NCI-H2171 treated with DMSO at 0.1 percent for 48 hours (cell line): ENCODE results near the gene OSBPL5.

Experiments used
- DNase-seq: peaks from one replicate; lab custom pipeline; 2025; lab: John Stamatoyannopoulos, UW

The OSBPL5 gene

DNA sequence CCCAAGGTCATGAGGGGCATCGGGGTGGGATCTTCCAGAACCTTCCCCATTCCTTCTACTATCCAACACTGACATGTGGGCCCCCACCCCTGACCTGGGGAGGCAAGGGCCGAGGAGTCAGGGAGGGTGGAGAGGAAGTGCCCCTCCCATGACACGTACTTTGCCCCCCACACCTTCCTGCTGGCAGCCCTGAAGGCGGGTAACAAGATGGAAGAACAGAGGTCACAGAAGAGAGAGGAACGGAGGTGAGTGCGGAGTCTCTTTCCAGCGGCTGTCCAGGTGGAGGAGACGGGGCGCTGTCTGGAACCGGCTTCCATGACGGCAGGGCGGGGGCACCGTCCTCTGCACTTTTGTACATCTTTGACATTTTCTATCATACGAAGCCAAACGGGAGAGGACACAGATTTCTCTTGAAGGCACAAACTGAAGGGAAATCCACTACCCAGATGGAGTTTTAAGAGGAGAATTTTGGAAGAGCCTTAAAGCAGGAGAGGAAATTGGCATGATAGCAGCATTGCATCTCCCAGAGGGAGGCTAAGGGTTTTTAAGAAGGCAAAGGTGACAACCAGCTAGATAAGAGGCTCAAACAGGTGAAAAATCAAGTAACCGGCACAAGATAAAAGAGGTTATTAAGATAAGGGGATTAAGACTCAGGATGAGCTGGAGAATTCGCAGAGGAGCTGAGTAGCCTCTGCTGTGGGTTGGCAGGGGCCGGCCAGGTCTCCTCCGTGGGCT lies 16.7 kb downstream of the OSBPL5 start:
- DNase-seq, result no peak

GRCh38 chr11:3147626-3148025 lies 17.5 kb downstream of the OSBPL5 start:
- DNase-seq, result no peak

DNA sequence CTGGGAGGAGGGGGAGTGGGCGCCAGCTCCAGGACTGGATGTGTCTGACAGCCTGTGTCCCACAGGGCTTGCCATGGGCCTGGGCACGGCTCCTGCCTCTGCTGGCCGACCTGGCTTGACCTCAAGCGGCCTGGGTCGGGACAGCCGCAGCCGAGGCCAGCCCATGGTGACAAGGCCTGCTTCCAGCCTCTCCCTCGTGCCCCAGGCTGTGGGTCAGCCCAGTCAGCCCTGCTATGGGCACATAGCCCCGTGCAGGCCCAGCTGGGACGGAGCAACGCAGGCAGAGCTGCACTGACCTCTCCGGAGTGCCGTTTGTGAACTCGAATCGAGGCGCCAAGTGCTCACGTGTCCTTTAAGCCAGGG lies 17.9 kb downstream of the OSBPL5 start:
- no peak for DNase-seq

DNA sequence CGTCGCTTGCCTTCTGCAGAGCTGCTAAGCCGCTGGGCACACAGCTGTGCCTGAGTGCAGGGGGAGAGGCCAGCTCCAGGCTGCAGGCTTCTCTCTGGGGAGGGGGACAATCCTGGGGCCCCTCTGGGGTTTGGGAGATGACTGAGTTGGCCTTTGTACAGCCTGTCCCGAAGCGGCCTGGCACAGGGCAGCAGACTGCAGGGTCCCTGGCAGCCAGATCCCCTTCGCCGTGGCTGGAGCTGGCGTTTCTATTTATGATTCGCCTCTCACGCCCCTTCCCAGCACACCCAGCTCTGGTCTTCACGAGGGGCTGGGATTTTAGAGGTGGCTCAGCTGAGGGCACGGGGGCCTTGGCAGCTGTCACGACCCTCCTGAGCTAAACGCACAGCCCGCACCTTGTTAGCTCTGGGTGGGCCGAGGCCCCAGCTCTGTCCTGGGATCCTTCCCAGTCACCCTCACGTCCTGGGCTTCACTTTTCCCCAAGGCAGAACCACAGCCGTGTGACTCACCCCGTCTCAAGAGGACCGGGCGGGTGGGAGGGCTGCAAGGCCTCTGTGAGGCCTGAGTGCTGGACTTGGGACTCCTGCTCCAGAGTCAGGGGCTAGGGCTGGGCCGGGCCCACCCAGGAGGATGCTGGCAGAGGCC lies 18.4 kb downstream of the OSBPL5 start:
- no peak for DNase-seq

GRCh38 chr11:3145206-3145520 lies 19.9 kb downstream of the OSBPL5 start:
- no peak for DNase-seq

- DNase-seq, result no peak
These were observed 20.6 kb downstream of the OSBPL5 start for GRCh38 chr11:3144296-3145205.

DNA sequence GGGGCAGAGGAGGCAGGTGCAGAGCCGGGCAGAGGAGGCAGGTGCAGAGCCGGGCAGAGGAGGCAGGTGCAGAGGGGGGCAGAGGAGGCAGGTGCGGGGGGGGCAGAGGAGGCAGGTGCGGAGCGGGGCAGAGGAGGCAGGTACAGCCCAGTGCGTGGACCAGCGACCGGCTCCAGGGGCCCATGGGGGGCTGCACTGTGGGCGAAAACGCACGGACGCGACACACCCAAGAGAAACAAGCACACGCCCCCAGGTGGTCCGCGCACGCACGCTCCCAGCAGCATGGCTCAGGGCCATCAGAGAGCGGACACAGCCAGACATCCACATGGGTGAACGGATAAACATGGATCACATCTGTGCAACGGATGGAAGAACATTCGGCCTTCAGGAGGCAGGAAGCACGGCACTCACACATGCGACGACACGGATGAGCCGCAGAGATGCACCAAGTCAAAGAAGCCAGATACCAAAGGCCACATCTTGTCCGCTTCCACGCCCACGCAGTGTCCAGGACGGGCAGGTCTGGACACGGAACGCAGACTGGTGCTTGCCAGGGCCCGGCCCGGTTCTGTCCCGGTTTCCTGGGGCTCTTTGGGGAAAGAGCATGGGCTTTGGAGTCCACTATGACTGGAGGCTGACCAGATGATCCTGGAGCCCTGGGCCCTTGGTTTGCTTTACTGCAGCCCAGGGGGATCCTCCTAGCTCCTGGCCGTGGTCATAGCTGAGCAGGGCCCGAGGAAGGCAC lies 21.8 kb downstream of the OSBPL5 start:
- DNase-seq, result peak; percentile 60

DNA sequence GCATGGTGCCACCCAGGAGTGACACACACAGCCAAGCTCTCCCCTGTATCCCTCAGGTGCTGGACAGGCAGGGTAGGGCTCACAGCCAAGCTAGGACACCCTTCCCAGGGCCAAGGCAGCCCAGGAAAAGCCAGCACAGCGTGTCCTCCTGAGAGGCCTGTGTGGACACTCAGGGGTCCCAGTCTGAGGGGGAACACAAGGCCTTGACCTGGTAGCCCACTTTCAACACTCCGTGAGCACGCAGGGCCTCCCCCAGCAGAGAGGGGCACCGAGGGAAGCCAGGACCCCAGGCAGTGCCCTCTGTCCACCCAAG lies 24.9 kb downstream of the OSBPL5 start:
- no peak for DNase-seq

GRCh38 chr11:3139481-3140290 lies 25.4 kb downstream of the OSBPL5 start:
- no peak for DNase-seq

GRCh38 chr11:3139086-3139440 lies 26.0 kb downstream of the OSBPL5 start:
- DNase-seq, result no peak

- no peak for DNase-seq
These were observed 26.7 kb downstream of the OSBPL5 start for GRCh38 chr11:3138178-3139085.

DNA sequence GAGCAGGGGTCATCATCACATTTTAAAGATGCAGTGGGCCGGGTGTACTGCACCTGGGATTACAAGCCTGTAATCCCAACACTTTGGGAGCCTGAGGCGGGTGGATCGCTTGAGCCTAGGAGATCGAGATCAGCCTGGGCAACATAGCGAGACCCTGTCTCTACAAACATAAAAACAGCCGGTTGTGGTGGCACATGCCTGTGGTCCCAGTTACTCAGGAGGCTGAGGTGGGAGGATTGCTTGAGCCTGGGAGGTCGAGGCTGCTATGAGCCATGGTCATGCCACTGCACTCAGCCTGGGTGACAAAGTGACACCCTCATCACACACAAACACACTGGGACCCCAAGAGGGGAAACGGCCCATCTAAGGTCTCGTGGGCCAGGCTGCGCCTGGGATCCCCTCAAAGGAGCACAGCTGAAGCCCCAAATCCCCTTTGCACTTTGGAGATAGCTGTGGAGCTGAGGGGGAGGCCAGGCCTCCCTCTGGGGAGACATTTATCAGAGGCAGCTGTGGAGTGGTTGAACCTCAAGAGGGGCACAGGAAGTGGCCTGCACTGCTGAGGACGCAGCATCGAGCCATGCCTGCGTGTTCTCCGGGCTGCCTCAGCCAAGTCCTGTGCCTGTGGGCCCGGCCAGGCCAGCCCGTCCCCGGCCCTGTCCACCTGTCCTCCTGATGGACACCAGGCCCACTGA lies 27.5 kb downstream of the OSBPL5 start:
- DNase-seq, result no peak

GRCh38 chr11:3136546-3137455 lies 28.3 kb downstream of the OSBPL5 start:
- no peak for DNase-seq

- DNase-seq, result no peak
These were observed 29.3 kb downstream of the OSBPL5 start for GRCh38 chr11:3135481-3136440.

GRCh38 chr11:3134651-3135480 lies 30.2 kb downstream of the OSBPL5 start:
- DNase-seq, result no peak

DNA sequence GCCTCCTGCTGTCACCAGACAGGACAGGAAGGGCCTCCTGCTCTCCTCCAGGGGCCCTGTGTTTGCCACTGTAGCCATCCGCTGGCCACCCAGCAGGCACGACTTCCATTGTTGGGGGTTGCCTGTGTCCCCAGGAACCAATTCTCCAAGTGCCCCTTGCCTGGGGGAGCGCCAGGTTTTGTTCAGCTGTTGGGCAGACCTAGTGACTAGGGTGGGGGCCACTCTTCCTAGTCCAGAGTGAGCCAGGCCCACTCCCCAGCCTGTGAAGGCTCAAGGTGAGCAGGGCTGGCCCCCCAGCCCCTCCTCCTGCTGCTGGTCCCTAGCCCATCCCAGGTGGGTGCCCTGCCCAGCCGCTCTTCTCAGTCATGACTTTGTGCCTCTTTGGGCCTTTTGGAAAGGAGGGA lies 30.9 kb downstream of the OSBPL5 start:
- DNase-seq, result no peak
